OCI-LY7 (cell line): ENCODE data around the gene HMG20A.

Experiments used
- EZH2phosphoT487 ChIP-seq: fragments of 200-600 bp; sonication (generic); IDR thresholded peaks from 2 replicates; pipeline ENCODE4 v1.6.1; 2018; ENCODE audit warnings: low read depth, borderline replicate concordance, mild to moderate bottlenecking, mixed run types, antibody characterized with exemption, low read length, moderate library complexity, mixed read lengths
- TF ChIP-seq, protein P1 (sequence below): fragments of 200-600 bp; sonication (generic); conservative IDR thresholded peaks from 2 replicates; pipeline ENCODE4 v1.5.1; 2014; ENCODE audit warnings: mild to moderate bottlenecking, antibody characterized with exemption, low read length, moderate library complexity, mixed read lengths

DNA sequence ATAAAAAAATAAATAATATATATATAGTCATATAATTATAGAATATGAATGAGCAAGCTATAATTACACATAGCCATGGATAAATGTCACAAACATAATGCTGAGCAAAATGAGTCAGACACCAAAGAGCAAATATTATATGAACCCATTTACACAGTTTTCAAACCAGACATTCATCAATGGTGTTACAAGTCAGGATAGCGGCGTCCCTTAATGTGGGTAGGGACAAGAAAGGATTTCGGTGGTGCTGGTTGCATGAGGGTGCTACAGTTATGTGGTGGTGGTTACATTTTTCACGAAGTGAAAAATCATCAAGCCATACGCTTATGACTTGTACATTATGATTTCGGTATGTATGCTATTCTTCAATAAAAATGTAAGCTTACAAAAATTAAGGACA, 100.5 kb downstream of the HMG20A start:
- TF ChIP-seq, protein P1, sequence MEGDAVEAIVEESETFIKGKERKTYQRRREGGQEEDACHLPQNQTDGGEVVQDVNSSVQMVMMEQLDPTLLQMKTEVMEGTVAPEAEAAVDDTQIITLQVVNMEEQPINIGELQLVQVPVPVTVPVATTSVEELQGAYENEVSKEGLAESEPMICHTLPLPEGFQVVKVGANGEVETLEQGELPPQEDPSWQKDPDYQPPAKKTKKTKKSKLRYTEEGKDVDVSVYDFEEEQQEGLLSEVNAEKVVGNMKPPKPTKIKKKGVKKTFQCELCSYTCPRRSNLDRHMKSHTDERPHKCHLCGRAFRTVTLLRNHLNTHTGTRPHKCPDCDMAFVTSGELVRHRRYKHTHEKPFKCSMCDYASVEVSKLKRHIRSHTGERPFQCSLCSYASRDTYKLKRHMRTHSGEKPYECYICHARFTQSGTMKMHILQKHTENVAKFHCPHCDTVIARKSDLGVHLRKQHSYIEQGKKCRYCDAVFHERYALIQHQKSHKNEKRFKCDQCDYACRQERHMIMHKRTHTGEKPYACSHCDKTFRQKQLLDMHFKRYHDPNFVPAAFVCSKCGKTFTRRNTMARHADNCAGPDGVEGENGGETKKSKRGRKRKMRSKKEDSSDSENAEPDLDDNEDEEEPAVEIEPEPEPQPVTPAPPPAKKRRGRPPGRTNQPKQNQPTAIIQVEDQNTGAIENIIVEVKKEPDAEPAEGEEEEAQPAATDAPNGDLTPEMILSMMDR, result no peak
- TF ChIP-seq EZH2phosphoT487, result no peak
